ENCODE data around the gene DUSP15.
A peak's percentile ranks its signal among the peaks of the same experiment; 100 is the strongest.
"Not testable (repeated sequence)": the region's sequence is repeated elsewhere in the genome, so short reads cannot be mapped to it uniquely, and the experiment has no call there.

The DUSP15 gene

GRCh38 chr20:31815408-31816188 is 54.7 kb downstream of the DUSP15 start:
- peak overlapping the region in 1 of 2 donors; percentile 11 for H3K4me3 ChIP-seq
- H3K9me3 ChIP-seq, result no peaks in the 10 kb centered on the region
- TF ChIP-seq CTCF (IDR thresholded peaks at IDR 0.05), result peak in 1 of 2 experiments; percentile 8
- peak overlapping the region; percentile 83 to 87 for H3K27ac ChIP-seq
- no peaks in the 10 kb centered on the region for H3K27me3 ChIP-seq
- peak in 1 of 2 donors; percentile 87 for DNase-seq
- intact Hi-C loops (cut with DNase I; ENCODE audit: low total_unique reads), result loop anchor here (10.0 kb wide), 1 partner anchor 71 kb away; no protein-coding TSS in a partner anchor
- H3K4me1 ChIP-seq, result peaks cover 0 to 80% (median 60%) of the 10 kb centered on the region in 4 donors
- H3K36me3 ChIP-seq, result no peaks in the 10 kb centered on the region

- peaks cover 0 to 84% (median 65%) of the 10 kb centered on the region in 4 donors for H3K4me1 ChIP-seq
- intact Hi-C loops (cut with DNase I; ENCODE audit: low total_unique reads), result loop anchor here (10.0 kb wide), 1 partner anchor 69 kb away; no protein-coding TSS in a partner anchor
- H3K9me3 ChIP-seq, H3K27me3 ChIP-seq, H3K4me3 ChIP-seq, H3K36me3 ChIP-seq: not testable (repeated sequence)
- DNase-seq, result peak in 1 of 2 donors; percentile 74
- peak overlapping the region; percentile 83 to 87 for H3K27ac ChIP-seq
Measured at GRCh38 chr20:31814142-31814541, 56.2 kb downstream of the DUSP15 start.

- intact Hi-C loops (cut with DNase I; ENCODE audit: low total_unique reads), result loop anchor here (10.0 kb wide), 1 partner anchor 69 kb away; no protein-coding TSS in a partner anchor
- peaks cover 0 to 84% (median 63%) of the 10 kb centered on the region in 4 donors for H3K4me1 ChIP-seq
Measured at GRCh38 chr20:31813611-31814010, 56.7 kb downstream of the DUSP15 start.

GRCh38 chr20:31811796-31812728 is 58.3 kb downstream of the DUSP15 start:
- Histone ChIP-seq H3K9me3 (no peaks in the 10 kb centered on the region), H3K4me3 (no peak overlapping the region), H3K27ac (peak overlapping the region; percentile 83 to 87), H3K4me1 (peaks cover 0 to 97% (median 74%) of the 10 kb centered on the region in 4 donors), H3K27me3 (no peaks in the 10 kb centered on the region), H3K36me3 (no peaks in the 10 kb centered on the region)
- no peak for TF ChIP-seq CTCF (IDR thresholded peaks at IDR 0.05)
- intact Hi-C loops (cut with DNase I; ENCODE audit: low total_unique reads), result loop anchor here (10.0 kb wide), 1 partner anchor 67 kb away; no protein-coding TSS in a partner anchor
- peak in 1 of 2 donors; percentile 83 for DNase-seq

More at GRCh38 chr20:31813611-31814010, 56.7 kb downstream of the DUSP15 start:
- H3K27ac ChIP-seq, result peak overlapping the region; percentile 83 to 87
- DNase-seq, result no peak
- no peaks in the 10 kb centered on the region for H3K36me3 ChIP-seq
- H3K4me3 ChIP-seq, result no peak overlapping the region
- TF ChIP-seq CTCF (IDR thresholded peaks at IDR 0.05), result no peak
- H3K9me3 ChIP-seq, result no peaks in the 10 kb centered on the region
- H3K27me3 ChIP-seq, result no peaks in the 10 kb centered on the region

GRCh38 chr20:31811198-31811597 is 59.1 kb downstream of the DUSP15 start:
- TF ChIP-seq CTCF (IDR thresholded peaks at IDR 0.05), result no peak
- H3K36me3 ChIP-seq, result no peaks in the 10 kb centered on the region
- intact Hi-C loops (cut with DNase I; ENCODE audit: low total_unique reads), result loop anchor here (10.0 kb wide), 1 partner anchor 66 kb away; no protein-coding TSS in a partner anchor
- H3K27ac ChIP-seq, result peak overlapping the region; percentile 83 to 87
- H3K4me3 ChIP-seq, result no peak overlapping the region
- H3K27me3 ChIP-seq, result no peaks in the 10 kb centered on the region
- DNase-seq, result no peak
- H3K9me3 ChIP-seq, result no peaks in the 10 kb centered on the region
- peaks cover 0 to 99% (median 81%) of the 10 kb centered on the region in 4 donors for H3K4me1 ChIP-seq
